Brain microvascular endothelial cell (primary cell): ENCODE data around the gene PTPRCAP.
"Not testable (repeated sequence)": the region's sequence is repeated elsewhere in the genome, so short reads cannot be mapped to it uniquely, and the experiment has no call there.

Experiments used
- DNase-seq: peaks from one replicate; pipeline ENCODE4 v3.0.0-alpha.2; 2020
- H3K27ac ChIP-seq: fragments of 250-450 bp; sonication (Bioruptor Pico); 2 replicates; pipeline ENCODE4 v1.5.1; 2020; ENCODE audit warnings: mild to moderate bottlenecking, moderate library complexity
- H3K27me3 ChIP-seq: fragments of 250-450 bp; sonication (Bioruptor Pico); replicated peaks from 2 replicates; pipeline ENCODE4 v1.5.1; 2020; ENCODE audit warnings: mild to moderate bottlenecking
- H3K36me3 ChIP-seq: fragments of 250-450 bp; sonication (Bioruptor Pico); replicated peaks from 2 replicates; pipeline ENCODE4 v1.5.1; 2020; ENCODE audit warnings: mild to moderate bottlenecking
- H3K4me3 ChIP-seq: 2 replicates; pipeline ENCODE4 v1.5.1; 2011; ENCODE audit warnings: low read depth, mild to moderate bottlenecking, control low read depth, low read length, moderate library complexity
- in situ Hi-C: cut with HindIII; loops from 2 replicates; pipeline ENCODE4 v1.10.0; 2017; ENCODE audit warnings: low sequenced_read_pairs, low pct_ligation_motif_present
- TF ChIP-seq, protein P1 (sequence below): IDR thresholded peaks from 2 replicates; pipeline ENCODE4 v1.5.1; 2011; ENCODE audit warnings: low read depth, mild to moderate bottlenecking, moderate library complexity, low read length, control low read depth, inconsistent platforms; ENCODE audit errors: missing control alignments

The PTPRCAP gene

GRCh38 chr11:67429722-67430121, 7.8 kb downstream of the PTPRCAP start:
- in situ Hi-C loops: no loop called here
- no peak overlapping the region for H3K4me3 ChIP-seq
- H3K27ac ChIP-seq: no peak overlapping the region
- DNase-seq: no peak
- peaks cover 24% of the 10 kb centered on the region for H3K36me3 ChIP-seq
- H3K27me3 ChIP-seq: no peaks in the 10 kb centered on the region
- TF ChIP-seq, protein P1, sequence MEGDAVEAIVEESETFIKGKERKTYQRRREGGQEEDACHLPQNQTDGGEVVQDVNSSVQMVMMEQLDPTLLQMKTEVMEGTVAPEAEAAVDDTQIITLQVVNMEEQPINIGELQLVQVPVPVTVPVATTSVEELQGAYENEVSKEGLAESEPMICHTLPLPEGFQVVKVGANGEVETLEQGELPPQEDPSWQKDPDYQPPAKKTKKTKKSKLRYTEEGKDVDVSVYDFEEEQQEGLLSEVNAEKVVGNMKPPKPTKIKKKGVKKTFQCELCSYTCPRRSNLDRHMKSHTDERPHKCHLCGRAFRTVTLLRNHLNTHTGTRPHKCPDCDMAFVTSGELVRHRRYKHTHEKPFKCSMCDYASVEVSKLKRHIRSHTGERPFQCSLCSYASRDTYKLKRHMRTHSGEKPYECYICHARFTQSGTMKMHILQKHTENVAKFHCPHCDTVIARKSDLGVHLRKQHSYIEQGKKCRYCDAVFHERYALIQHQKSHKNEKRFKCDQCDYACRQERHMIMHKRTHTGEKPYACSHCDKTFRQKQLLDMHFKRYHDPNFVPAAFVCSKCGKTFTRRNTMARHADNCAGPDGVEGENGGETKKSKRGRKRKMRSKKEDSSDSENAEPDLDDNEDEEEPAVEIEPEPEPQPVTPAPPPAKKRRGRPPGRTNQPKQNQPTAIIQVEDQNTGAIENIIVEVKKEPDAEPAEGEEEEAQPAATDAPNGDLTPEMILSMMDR: no peak

DNA sequence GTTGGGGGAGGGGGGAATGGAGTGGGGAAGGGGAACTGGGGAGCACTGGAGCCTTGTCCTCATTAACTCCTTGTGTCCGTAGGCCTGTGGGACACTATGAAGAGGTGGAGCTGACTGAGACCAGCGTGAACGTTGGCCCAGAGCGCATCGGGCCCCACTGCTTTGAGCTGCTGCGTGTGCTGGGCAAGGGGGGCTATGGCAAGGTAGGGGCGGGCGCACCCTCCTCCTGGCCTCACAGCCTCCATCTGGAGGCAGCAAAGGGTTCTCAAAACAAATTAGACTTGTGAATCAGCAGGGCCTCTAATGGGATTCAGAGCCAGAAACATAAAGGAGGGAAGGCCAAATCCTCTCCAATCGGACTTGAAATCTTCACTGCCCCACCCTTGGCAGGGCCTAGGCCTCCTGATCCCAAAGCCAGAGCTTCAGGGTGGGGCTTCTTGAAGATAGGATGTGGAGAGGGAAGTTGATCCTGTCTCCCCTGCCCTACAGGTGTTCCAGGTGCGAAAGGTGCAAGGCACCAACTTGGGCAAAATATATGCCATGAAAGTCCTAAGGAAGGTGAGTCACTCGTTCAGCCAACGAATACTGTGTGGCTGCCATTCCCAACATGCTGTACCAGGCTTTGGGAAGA, 8.3 kb downstream of the PTPRCAP start:
- peak overlapping the region; percentile 70 for H3K27ac ChIP-seq
- no peak for DNase-seq
- H3K27me3 ChIP-seq: no peaks in the 10 kb centered on the region
- H3K36me3 ChIP-seq: peaks cover 18% of the 10 kb centered on the region
- in situ Hi-C loops: no loop called here
- TF ChIP-seq, protein P1: no peak
- H3K4me3 ChIP-seq: peak overlapping the region; percentile 88

GRCh38 chr11:67428052-67429001, 9.2 kb downstream of the PTPRCAP start, which contains the start of gene RPS6KB2:
RPS6KB2 (plus strand) TSS chr11:67428494; CDS start chr11:67428546, 52 bp downstream.
- H3K27ac ChIP-seq: peak within 1 kb of the TSS; percentile 70
- H3K27me3 ChIP-seq: no peaks in the 10 kb centered on the region
- H3K4me3 ChIP-seq: peak within 1 kb of the TSS; percentile 88
- TF ChIP-seq, protein P1: no peak
- peaks cover 10% of the 10 kb centered on the region for H3K36me3 ChIP-seq
- peak; percentile 97 for DNase-seq
- in situ Hi-C loops: no loop called here

DNA sequence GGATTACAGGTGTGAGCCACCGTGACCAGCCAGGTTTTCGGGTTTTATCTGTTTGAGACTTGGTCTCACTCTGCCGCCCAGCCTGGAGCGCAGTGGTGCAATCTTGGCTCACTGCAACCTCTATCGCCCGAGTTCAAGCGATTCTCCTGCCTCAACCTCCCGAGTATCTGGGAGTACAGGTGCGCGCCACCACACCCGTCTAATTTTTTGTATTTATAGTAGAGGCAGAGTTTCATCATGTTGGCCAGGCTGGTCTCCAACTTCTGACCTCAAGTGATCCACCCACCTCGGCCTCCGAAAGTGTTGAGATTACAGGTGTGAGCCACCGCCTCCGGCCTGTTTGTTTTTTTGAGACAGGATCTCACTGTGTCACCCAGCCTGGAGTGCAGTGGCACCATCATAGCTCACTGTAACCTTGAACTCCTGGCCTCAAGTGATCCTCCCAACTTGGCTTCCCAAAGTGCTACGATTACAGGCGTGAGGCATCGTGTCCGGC, 10.1 kb downstream of the PTPRCAP start:
- DNase-seq, H3K27me3 ChIP-seq, H3K36me3 ChIP-seq, in situ Hi-C loops: not testable (repeated sequence)
- Histone ChIP-seq H3K4me3 (peak overlapping the region; percentile 88), H3K27ac (peak overlapping the region; percentile 70)

DNA sequence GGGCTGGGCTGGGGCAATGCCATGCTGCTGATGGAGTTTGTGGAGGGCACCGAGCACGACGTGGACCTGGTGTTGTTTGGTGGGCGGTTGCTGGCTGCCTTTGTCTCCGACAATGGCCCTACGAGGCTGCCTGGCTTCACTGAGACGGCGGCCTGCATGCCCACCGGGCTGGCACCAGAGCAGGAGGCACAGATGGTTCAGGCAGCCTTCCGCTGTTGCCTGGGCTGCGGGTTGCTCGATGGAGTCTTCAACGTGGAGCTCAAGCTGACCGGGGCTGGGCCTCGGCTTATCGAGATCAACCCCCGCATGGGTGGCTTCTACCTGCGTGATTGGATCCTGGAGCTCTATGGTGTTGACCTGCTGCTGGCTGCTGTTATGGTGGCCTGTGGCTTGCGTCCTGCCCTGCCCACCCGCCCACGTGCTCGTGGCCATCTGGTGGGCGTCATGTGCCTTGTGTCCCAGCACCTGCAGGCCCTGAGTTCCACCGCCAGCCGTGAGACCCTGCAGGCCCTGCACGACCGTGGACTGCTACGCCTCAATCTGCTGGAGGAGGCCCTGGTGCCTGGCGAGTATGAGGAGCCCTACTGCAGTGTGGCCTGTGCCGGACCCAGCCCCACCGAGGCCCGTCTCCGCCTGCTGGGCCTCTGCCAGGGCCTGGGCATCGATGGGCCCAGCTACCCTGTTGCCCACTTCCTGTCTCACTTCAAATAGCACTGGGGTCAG, 13.4 kb downstream of the PTPRCAP start:
- Histone ChIP-seq H3K27me3 (no peaks in the 10 kb centered on the region), H3K36me3 (no peaks in the 10 kb centered on the region), H3K27ac (no peak overlapping the region), H3K4me3 (no peak overlapping the region)
- TF ChIP-seq, protein P1: no peak
- in situ Hi-C loops: no loop called here
- DNase-seq: no peak

DNA sequence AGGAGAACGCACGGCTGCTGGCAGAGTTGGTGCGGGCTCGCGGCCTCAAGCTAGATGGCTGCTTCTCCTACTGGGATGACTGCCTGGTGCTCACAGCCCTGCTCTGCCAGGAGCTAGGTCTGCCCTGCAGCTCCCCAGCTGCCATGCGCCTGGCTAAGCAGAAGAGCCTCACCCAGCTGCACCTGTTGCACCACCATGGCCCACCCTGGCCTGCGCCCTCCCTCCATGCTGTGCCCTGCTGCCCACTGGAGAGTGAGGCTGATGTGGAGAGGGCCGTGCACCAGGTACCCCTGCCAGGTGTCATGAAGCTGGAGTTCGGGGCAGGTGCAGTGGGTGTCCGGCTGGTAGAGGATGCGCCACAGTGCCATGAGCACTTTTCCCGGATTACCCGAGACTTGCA, 14.0 kb downstream of the PTPRCAP start:
- no peak for DNase-seq
- Histone ChIP-seq H3K4me3 (no peak overlapping the region), H3K27me3 (no peaks in the 10 kb centered on the region), H3K36me3 (no peaks in the 10 kb centered on the region), H3K27ac (no peak overlapping the region)
- TF ChIP-seq, protein P1: no peak
- in situ Hi-C loops: no loop called here
